AG09319 (cell line): ENCODE data around the gene ANXA8L1.
"Not testable (repeated sequence)": the region's sequence is repeated elsewhere in the genome, so short reads cannot be mapped to it uniquely, and the experiment has no call there.

Experiments
- DNase-seq: peaks from one replicate; pipeline ENCODE4 v3.0.0-alpha.2; 2010; ENCODE audit warnings: low read depth; ENCODE audit errors: extremely low read depth

Gene ANXA8L1

DNA sequence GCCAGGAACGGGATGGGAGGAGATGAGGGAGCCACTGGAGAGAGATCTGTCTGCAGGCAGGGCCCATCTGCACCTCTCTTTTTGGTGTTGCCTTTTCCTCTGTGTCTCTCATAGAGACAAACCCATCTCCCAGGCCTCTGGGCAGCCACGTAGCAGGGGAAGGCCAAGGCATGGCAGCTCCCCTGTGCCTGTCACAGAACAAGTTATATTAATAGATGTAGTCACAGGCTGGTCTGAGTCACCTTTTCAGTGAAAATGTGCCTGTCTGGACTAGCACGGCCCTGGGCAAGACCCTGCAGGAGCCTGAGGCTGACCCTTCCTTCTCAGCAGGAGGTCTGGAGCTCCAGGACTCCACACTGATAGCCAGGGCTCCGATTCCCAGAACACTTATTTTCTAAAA is 2.1 kb downstream of the ANXA8L1 start:
- DNase-seq = not testable (repeated sequence)

DNA sequence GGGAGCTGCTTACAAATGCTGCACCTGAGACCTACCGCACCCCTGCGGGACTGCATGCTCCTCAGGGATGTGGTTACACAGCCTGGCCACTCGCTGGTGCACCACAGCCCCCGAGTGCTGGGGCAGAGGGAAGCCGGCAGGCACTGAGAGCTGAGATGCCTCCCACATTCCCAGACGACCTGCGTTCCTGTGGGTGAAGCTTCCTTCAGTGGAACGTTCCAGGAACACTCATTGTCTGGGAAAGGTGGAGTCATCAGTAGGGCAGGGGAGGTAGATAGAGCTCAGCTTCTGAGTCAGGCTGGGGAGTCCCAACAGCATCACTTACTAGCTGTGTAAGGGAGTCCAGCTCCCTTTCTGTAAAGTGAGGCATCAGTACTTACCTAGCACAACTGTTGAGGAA is 2.5 kb downstream of the ANXA8L1 start:
- DNase-seq = not testable (repeated sequence)

DNA sequence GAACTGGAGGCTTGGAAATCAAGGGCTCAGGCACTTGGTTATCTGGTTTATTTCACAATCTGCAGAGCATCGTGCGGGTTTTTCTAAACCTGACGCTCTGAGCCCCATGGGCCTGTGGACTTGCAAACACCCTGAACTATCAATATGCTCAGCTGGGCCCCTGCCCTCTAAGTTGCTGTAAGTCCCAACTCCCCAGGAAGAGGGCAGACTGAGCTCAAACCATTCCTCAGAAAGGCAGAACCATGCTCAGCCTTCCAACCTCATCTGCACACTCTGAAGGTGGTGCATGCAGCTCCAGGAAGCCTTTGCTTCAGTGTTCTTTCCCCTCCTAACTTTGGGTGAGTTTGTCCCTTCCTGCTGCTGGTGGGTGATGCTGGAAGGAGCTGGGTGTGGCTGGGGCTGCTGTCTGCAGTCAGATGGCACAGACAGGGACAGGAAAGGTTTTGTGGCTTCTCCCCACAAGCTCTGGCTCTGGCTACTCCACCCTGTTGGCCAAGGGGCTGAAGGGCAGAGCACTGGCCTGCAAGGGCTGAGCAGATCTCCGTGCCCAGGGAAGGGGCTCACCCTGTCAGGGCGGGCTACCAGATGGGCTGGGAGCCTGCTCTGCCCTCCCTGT is 3.8 kb downstream of the ANXA8L1 start:
- not testable (repeated sequence) for DNase-seq

DNA sequence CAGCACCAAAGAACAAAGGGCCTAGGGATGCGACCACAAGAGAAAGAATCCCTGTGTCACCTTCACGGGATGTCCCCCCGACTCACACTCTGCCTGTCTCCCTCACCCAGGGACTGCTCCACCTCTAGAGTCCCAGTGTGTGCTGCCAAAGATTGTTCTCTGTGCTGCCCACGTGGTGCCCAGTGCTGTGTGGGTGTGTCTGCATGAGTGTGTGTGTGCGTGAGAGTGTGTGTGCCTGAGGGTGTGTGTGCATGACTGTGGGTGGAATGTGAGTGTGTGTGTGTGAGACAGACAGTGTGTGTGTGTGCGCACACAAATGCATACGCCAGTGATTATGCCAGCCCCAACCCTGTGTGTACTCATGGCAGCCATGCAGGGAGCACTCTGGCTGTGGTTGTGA is 10.3 kb downstream of the ANXA8L1 start:
- DNase-seq = not testable (repeated sequence)

DNA sequence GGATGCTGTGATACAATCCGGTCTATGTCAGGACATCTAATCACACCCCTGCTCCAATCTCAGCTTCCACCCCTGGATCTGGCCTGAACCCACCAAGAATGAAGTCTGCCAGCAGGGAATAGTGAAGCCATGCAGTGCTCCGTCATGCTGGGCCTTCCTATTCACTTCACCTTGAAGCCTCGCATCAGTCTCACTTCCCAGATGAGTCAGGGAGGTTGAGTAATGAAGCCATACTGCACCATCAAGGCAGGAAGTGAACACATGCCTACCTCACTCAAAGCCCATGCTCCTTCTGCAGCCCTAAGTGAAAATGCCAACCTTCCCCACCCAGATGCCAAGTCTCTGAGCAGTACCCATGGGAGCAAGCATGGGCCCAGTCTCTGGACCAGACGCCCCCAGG is 11.1 kb downstream of the ANXA8L1 start:
- DNase-seq = not testable (repeated sequence)

DNA sequence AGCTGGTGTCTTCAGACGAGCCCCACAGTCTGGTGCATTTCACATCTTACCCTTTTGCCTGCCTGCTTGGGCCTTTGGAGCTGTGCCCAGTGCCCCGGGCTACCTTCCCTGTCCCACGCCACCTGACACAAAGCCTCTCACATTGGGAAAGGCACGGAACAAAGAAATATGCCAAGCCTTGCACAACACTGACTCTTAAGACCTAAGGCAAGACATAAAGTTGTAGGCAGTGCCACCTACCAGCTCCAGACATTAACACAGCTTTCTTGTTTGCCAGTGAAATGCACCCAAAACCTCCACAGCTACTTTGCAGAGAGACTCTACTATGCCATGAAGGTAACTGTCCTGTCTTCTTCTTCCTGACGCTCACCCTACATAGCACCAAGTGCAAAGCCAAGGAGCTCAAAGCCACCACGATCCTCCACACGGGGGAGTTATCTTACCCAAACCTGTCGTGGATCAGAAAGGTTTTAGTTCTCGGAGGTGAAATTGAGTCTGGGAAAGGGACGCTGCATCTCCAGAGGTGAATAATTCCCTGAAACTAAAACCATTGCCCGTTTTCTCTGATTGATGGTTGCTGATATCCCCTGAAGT is 11.8 kb downstream of the ANXA8L1 start:
- DNase-seq = not testable (repeated sequence)

DNA sequence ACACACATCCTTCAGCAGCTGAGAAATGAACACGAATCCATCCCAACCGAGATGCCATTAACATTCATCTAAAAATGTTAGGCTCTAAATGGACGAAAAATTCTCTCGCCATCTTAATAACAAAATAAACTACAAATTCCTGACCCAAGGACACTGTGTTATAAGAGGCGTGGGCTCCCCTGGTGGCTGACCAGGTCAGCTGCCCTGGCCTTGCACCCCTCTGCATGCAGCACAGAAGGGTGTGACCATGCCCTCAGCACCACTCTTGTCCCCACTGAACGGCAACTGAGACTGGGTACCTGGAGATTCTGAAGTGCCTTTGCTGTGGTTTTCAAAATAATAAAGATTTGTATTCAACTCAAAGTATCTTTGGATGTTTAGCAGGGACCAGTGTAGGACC is 15.8 kb downstream of the ANXA8L1 start:
- DNase-seq = not testable (repeated sequence)

DNA sequence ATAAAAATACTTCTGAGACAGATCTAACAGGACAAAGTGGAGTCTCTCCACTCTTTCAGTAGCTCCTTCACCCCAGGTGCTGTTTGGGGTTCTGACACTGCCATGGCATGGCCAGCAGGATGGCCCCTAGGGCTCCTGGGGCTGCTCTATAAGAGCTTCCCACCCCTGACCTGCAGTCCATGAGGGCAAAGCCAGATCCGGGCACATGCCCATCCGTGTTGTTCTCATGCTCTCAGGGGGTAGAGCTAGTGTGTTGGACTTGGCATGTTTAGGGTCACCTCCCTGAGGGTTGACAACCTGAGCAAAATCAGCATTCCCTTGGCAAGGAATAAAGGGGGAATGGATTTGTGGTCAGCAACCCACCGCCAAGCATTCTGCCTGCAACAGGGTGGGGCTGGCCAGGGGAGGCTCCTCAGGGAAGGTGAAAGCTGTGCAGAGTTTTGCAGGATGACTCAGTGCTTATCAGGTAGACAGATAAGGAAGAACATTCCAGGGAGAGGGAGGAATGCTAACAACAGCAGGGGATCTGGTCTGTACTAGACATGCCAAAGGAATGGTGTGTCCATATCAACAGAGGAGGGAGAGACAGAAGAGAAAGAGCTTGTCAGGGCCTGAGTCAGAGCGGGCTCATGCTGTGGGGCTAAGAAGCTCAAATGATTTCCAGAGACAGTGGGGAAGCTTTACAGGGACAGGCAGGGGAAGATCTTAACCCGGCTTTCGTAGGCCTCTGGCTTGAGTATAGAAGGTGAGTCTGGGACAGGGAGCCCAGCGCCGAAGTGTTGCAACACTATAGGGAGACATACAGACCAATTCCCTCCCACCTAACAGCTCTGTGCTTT is 21.1 kb downstream of the ANXA8L1 start:
- DNase-seq = not testable (repeated sequence)

DNA sequence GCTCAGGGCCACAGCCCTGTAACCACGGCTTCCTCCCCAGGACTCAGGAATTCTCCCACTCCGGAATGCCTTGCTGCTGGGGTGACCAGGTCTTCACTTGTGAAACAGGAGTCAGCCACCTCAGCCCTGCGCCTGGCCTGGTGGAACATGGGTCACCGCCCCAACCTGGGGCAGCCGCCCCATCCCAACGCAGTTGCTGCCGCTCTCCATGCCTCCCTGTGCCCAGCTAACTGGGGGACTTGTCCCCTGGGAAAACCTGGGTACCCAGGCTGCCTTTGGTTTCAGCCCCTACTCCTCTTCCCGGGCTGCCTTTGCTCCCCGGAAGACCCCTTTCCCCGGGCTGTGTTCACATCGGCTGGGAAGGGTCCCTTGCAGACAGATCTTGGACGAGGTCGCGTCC is 22.2 kb downstream of the ANXA8L1 start:
- not testable (repeated sequence) for DNase-seq

DNA sequence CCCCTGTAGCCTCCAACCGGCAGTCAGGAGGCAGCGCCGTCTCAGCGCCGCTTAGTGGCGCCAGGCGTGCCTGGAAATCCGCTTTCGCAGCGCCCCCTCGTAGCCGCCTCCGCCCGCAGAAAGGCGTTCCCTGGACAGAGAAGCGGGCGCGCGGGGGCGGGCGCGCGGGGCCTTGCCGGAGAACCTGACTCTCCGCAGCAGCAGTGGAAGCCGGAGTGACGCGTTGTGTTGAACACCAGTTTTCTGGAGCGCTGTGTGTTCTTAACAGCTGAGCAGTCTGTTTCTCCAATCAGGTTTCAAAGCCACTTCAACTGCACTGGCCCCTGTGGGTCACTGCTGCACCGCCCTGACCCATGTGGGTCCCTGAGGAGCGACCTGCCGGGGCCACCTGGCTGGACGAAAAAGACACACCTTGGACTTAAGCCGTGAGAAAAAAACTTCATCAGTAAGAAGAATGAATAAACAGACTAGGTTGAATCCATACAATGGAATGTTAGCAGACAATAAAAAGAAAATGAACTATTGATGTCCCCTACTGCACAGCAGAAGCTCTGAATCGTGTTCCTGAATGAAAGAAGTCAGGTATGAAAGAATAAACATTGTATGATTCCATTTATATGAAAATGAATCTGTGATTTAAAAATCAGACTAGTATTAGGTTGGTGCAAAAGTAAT is 22.8 kb downstream of the ANXA8L1 start:
- not testable (repeated sequence) for DNase-seq

DNA sequence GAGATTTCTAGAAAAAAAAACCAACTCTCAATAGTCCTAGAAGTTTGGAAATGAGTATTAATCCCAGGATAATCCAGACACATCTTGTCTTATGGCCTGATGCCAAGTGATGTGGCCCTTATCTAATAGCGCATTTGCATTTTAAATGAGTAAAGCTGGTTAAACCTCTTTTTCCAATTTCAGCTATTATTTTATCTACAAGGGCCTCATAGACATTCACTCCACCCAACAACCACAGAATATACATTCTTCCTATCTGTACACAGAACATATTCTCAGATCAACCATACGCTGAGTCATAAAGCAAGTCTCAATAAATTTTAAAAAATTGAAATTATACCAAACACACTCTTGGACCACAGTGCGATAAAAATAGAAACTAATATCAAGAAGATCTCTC is 34.0 kb downstream of the ANXA8L1 start:
- not testable (repeated sequence) for DNase-seq

DNA sequence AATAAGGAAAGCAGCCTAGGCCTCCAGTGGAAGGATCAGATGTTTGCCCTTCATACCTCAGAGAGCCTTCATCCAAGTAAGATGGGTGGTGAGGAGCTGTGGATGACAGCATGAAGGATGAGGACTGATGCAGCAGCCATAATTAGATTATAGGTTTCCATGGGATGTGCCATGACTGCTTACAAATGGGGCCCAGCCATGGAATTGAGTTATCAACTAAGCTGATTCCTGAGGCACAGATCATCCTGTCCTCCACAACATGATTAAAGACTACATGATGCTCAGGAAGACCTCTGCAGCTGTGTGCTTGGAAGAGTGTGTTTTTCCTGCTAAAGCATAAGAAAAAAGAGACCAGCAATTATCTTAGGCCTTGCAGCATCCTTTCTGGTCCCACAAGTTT is 35.5 kb downstream of the ANXA8L1 start:
- DNase-seq = not testable (repeated sequence)

DNA sequence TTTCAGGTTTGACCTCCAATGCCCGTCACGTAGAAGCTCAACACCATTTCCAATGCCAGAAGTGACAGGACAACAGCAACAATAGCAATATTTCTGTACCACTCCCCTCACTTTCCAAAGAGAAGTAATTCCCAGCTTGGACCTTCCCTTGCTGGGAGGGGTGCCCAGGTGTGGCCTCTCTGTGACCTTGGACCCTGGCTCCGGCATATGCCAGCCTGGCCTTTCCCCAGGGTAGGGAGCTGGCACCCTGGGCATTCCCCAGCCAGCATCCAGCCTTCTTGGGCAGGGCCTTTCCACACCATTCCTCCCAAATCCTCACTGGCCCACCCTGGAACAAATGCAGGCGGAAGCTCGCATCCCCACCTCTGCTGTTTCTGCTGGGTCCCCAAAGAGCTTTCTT is 37.1 kb downstream of the ANXA8L1 start:
- not testable (repeated sequence) for DNase-seq

DNA sequence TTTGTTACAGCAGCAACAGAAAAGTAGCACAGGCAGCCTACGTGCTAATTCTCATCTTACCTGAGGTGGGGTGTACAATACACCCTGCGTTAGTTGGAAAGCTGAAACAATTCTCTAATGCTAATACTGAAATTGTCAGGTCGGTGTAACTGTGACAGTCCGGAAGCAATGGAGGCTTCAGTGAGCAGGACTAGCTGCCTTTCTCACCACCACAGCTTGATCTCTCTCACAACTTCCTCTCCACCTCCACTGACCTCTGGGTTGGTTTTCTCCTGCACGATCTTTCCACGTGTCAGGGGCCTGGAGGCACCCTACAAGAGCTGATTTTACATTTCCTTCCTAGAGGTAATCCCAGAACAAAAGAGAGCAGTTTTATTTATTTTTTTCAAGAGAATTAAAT is 39.7 kb downstream of the ANXA8L1 start:
- not testable (repeated sequence) for DNase-seq

DNA sequence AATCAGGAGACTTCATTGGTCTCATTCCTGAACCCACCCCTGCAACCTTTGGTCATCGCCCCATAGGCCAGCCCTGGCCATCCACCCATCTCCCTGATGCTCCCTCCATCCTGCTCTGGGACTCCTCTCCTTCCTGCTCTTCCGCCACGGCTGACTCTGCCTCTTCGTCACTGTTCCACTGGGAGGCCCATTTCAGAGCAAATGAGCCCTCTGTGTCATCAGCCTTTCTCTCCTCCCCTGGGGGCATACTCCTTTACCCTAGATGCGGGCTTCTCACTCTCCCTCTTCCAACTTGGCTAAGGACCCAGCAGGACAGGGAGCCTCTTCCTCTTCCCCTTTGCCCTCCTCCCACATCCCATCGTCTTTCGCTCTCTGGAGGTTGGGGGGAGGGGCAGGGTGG is 42.7 kb downstream of the ANXA8L1 start:
- not testable (repeated sequence) for DNase-seq

DNA sequence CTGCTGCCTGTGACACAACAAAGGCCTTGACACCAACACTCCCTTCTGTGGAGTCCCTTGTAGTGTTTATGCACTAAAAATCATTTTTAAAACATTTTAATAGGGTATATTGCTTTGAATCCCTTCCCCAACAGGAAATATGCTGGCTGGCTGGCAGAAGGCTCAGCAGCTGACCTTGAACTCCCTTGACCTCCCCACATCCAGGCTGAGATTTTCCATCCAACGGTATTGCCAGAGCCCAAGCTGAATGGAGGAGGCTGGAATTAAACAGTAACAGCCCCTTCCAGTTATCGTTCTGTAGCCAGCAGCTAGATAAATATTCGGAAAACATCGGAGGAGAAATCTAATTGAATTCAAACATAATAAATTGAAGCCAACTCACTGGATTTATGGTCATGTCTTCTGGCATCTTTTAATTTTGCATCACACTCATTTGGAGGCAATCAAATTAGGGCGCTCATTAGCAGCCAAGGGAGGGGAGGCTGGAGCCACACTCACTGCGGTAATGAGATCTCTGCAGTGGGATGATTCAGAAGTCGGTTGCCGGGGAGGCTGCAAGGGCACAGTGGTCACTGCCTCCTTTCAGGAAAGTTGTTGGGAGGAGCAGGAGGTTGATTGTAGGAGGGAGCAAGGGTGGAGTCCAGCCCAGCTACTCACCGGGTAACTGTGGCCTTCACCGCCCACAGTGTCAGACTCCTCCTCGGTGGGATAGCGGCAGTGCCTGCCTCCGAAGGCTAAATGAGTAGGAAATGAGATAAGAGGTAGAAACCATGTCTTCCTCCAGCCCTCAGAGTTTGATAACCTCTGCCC is 44.2 kb downstream of the ANXA8L1 start:
- DNase-seq = not testable (repeated sequence)

DNA sequence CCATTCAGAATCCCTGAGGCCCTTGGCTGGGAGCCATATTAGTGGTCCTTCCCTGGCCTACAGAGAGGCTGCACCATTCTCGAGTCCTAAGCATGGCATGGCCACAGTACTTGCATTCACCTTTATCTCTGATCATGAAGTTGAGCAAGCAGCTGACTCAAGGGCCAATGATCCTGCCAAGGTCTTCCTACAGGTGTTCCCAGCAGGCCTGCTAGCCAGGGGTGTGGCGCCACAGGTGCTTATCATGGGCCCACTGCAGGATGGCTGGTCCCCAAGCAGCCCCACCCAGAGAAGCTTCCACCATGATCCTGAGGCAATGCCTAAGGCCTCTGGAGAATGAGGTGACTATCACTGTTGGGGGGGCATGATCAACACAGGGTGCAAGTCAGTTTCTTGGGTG is 48.0 kb downstream of the ANXA8L1 start:
- DNase-seq = not testable (repeated sequence)

DNA sequence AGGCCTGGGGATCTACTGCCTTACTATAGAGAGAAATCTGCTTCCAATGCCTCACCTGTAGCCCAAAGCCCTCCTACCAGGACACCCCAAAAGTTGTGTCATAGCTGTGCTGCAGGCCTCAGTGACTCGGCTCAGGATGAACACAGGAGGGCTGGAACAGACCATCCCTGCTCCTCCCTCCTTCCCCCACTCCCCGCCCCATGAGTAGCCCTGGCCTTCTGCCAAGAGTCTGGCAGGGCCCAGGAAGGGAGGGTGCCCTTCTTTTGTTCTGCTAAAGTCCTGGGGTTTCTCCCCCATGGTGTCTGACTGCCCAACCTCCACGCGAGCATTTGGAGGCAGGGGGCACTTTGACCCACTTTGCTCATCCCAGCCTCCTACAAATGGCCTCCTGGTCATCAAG is 65.4 kb downstream of the ANXA8L1 start:
- not testable (repeated sequence) for DNase-seq
